Transverse colon (tissue), 4 donors: Measurements from ENCODE around the gene GGA1. TPM values are rescaled to one million over a fixed set of nuclear protein-coding genes. Genes with fewer than 3 reads are reported as not detected.

Experiments used
- DNase-seq: peaks from one replicate; pipeline ENCODE4 v3.0.0-alpha.2; 2019
- H3K27ac ChIP-seq, 4 donors: fragments of 200-600 bp; sonication (generic); 2 replicates each; pipeline ENCODE4 v1.5.1; 2016 to 2018; ENCODE audit warnings: inconsistent platforms in 4 of 4
- H3K27me3 ChIP-seq: fragments of 200-600 bp; sonication (generic); 2 replicates; pipeline ENCODE4 v1.5.1; 2017; ENCODE audit warnings: inconsistent platforms
- H3K36me3 ChIP-seq, 4 donors: fragments of 200-600 bp; sonication (generic); 2 replicates each; pipeline ENCODE4 v1.5.1; 2017 to 2019; ENCODE audit warnings: inconsistent platforms in 4 of 4
- H3K4me1 ChIP-seq, 4 donors: fragments of 200-600 bp; sonication (generic); 2 replicates each; pipeline ENCODE4 v1.5.1; 2017 to 2020; ENCODE audit warnings: inconsistent platforms in 4 of 4
- H3K4me3 ChIP-seq, 4 donors: fragments of 200-600 bp; sonication (generic); 1 replicate in 1 of 4; 2 replicates in 3 of 4; pipeline versions ENCODE4 v1.5.1 to v1.6.1; 2017 to 2019; ENCODE audit warnings: inconsistent platforms in 4 of 4
- H3K9me3 ChIP-seq, 2 donors: fragments of 200-600 bp; sonication (generic); 2 replicates each; pipeline ENCODE4 v1.5.1; 2017 to 2019; ENCODE audit warnings: inconsistent platforms in 2 of 2
- EP300 ChIP-seq: sonication (generic); formaldehyde crosslinking; IDR thresholded peaks from one replicate; pipeline ENCODE4 v1.6.1; 2017; ENCODE audit warnings: antibody characterized with exemption, low read depth
- POLR2A ChIP-seq: fragments of 450-650 bp; IDR thresholded peaks from one replicate; pipeline ENCODE4 v1.6.1; 2016; ENCODE audit warnings: antibody characterized with exemption, mild to moderate bottlenecking, moderate library complexity
- POLR2AphosphoS5 ChIP-seq, 3 donors: sonication (generic); formaldehyde crosslinking; IDR thresholded peaks; one replicate each; pipeline ENCODE4 v1.6.1; 2016; ENCODE audit warnings: antibody characterized with exemption in 3 of 3
- WGBS, 2 donors: methylation state at CpG; one replicate each; pipeline ENCODE4 v1.1.5; 2018; ENCODE audit warnings: low coverage in 1 of 2; 5-methylcytosine and 5-hydroxymethylcytosine counted together
- in situ Hi-C, 4 donors: fragments of 200-750 bp; cut with MboI; loops; one replicate each; pipeline versions ENCODE4 v1.15.0 to v1.15.1; 2017; ENCODE audit warnings: low sequenced_read_pairs in 3 of 4, low pct_ligation_motif_present in 1 of 4, low pct_unique_long_range_greater_than_20kb in 1 of 4
- intact Hi-C: fragments of 100-400 bp; cut with DNase I; formaldehyde crosslinking; loops from one replicate; pipeline ENCODE4 v1.15.1; 2023; ENCODE audit warnings: low total_unique reads
- total RNA-seq, 4 donors: library from RNA; depleted of rRNA; stranded (reverse); fragments of >200 nt; gene quantifications; one replicate each; pipeline ENCODE4 v1.1.0, GENCODE V29; 2016
- TF ChIP-seq, protein P1 (sequence below), 5 experiments: fragments of 200-600 bp in 3 of 5; fragments of 450-650 bp in 2 of 5; sonication (generic) in 3 of 5; IDR thresholded peaks; 1 replicate in 2 of 5; 2 replicates in 3 of 5; pipeline ENCODE4 v1.5.1; 2016 to 2017; ENCODE audit warnings: antibody characterized with exemption in 5 of 5, inconsistent platforms in 3 of 5, mild to moderate bottlenecking in 2 of 5, moderate library complexity in 1 of 5

Gene GGA1
- total RNA-seq, 4 donors from 2014 or later: 60.1 to 142 (median 73.8) TPM

DNA sequence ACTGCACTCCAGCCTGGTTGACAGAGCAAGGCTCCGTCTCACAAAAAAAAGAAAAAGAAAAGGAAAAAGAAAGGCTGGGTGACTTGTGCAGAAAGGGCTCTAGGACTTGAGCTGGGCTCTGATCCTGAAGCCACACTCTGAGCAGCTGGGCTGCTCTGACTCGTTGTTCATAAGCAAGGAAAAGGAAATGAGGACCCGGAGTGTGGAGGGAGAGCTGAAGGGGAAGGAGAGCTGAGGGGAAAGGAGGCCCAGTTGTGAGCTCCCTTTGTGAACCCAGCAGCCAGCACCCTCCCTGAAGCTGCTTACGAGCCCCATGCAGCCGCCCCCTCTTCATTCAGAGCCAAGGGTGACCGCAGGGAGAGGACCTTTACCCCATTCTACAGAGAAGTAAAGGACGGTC lies 18.5 kb downstream of the GGA1 start:
- Histone ChIP-seq H3K36me3 (no peaks in the 10 kb centered on the region), H3K4me1 (peaks cover 33 to 44% (median 39%) of the 10 kb centered on the region in 4 donors), H3K27me3 (no peaks in the 10 kb centered on the region), H3K9me3 (no peaks in the 10 kb centered on the region), H3K27ac (peak overlapping the region; percentile 68 to 91 (median 76)), H3K4me3 (no peak overlapping the region)
- TF ChIP-seq EP300: no peak
- TF ChIP-seq, protein P1, sequence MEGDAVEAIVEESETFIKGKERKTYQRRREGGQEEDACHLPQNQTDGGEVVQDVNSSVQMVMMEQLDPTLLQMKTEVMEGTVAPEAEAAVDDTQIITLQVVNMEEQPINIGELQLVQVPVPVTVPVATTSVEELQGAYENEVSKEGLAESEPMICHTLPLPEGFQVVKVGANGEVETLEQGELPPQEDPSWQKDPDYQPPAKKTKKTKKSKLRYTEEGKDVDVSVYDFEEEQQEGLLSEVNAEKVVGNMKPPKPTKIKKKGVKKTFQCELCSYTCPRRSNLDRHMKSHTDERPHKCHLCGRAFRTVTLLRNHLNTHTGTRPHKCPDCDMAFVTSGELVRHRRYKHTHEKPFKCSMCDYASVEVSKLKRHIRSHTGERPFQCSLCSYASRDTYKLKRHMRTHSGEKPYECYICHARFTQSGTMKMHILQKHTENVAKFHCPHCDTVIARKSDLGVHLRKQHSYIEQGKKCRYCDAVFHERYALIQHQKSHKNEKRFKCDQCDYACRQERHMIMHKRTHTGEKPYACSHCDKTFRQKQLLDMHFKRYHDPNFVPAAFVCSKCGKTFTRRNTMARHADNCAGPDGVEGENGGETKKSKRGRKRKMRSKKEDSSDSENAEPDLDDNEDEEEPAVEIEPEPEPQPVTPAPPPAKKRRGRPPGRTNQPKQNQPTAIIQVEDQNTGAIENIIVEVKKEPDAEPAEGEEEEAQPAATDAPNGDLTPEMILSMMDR (IDR thresholded peaks at IDR 0.05): no peak
- TF ChIP-seq POLR2A: no peak
- TF ChIP-seq POLR2AphosphoS5 (IDR thresholded peaks at IDR 0.05): no peak
- intact Hi-C loops (no loop called here), in situ Hi-C loops (loop anchor here in 1 of 4 donors (10.0 kb wide), 1 partner anchor 58 kb away; the partner anchor contains the start of gene NOL12)
- 55% methylated on average over 7 of the region's 7 CpGs; no CpG with 5 or more reads in 1 of the 2 donors for WGBS, 2 donors
- no peak for DNase-seq

DNA sequence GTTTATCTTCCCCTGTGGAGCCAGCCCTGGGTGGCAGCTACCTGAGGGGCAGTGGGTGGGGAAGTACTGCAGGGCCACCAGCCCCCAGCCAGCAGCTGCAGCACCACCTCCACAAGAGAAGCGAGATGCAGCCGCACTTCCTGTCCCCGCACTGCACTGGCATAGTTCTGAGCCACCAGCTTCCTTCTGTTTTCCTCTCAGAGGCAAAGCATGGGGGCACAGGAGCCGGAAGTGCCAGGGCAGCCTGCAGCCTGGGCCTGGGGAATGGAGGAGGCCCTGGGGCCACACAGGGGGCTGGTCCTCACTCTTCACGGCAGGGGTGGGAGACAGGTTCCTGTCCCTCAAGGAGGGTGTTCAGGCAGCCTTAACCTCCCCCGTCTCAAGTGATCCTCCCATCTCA lies 18.9 kb downstream of the GGA1 start:
- no peak overlapping the region for H3K4me3 ChIP-seq
- peak overlapping the region; percentile 68 to 91 (median 76) for H3K27ac ChIP-seq
- DNase-seq: peak; percentile 61
- intact Hi-C loops (no loop called here), in situ Hi-C loops (loop anchor here in 1 of 4 donors (10.0 kb wide), 1 partner anchor 57 kb away; the partner anchor contains the start of gene NOL12)
- peaks cover 33 to 45% (median 39%) of the 10 kb centered on the region in 4 donors for H3K4me1 ChIP-seq
- no peaks in the 10 kb centered on the region for H3K36me3 ChIP-seq
- H3K27me3 ChIP-seq: no peaks in the 10 kb centered on the region
- TF ChIP-seq, protein P1 (IDR thresholded peaks at IDR 0.05): no peak
- TF ChIP-seq EP300 (no peak), POLR2AphosphoS5 (IDR thresholded peaks at IDR 0.05) (no peak), POLR2A (no peak)
- 53% methylated on average over 6 of the region's 6 CpGs; no CpG with 5 or more reads in 1 of the 2 donors for WGBS, 2 donors
- no peaks in the 10 kb centered on the region for H3K9me3 ChIP-seq

GRCh38 chr22:37628830-37629229 lies 20.2 kb downstream of the GGA1 start:
- H3K4me3 ChIP-seq: no peak overlapping the region
- H3K27ac ChIP-seq: peak overlapping the region in 2 of 4 donors; percentile 72 to 91
- H3K36me3 ChIP-seq: no peaks in the 10 kb centered on the region
- DNase-seq: no peak
- TF ChIP-seq, protein P1 (IDR thresholded peaks at IDR 0.05): no peak
- TF ChIP-seq POLR2A (no peak), POLR2AphosphoS5 (IDR thresholded peaks at IDR 0.05) (no peak), EP300 (no peak)
- H3K4me1 ChIP-seq: peaks cover 40 to 52% (median 43%) of the 10 kb centered on the region in 4 donors
- H3K27me3 ChIP-seq: no peaks in the 10 kb centered on the region
- WGBS, 2 donors: 90% methylated on average over 7 of the region's 8 CpGs; no CpG with 5 or more reads in 1 of the 2 donors
- H3K9me3 ChIP-seq: no peaks in the 10 kb centered on the region
- intact Hi-C loops (no loop called here), in situ Hi-C loops (loop anchor here in 1 of 4 donors (10.0 kb wide), 1 partner anchor 56 kb away; the partner anchor contains the start of gene NOL12)

GRCh38 chr22:37629928-37630327 lies 21.3 kb downstream of the GGA1 start:
- no peak overlapping the region for H3K4me3 ChIP-seq
- no peak overlapping the region for H3K27ac ChIP-seq
- intact Hi-C loops: no loop called here
- H3K4me1 ChIP-seq: peaks cover 46 to 56% (median 51%) of the 10 kb centered on the region in 4 donors
- H3K27me3 ChIP-seq: no peaks in the 10 kb centered on the region
- DNase-seq: no peak
- TF ChIP-seq, protein P1 (IDR thresholded peaks at IDR 0.05): no peak
- TF ChIP-seq POLR2A (no peak), POLR2AphosphoS5 (IDR thresholded peaks at IDR 0.05) (no peak), EP300 (no peak)
- H3K9me3 ChIP-seq: no peaks in the 10 kb centered on the region
- in situ Hi-C loops: loop anchor here in 1 of 4 donors (10.0 kb wide), 1 partner anchor 55 kb away; the partner anchor contains the start of gene NOL12
- 89% methylated on average over 7 of the region's 10 CpGs; no CpG with 5 or more reads in 1 of the 2 donors for WGBS, 2 donors
- no peaks in the 10 kb centered on the region for H3K36me3 ChIP-seq
